Neural cell (in vitro differentiated cells): ENCODE measurements around the gene PODNL1.

Source experiments
- TF ChIP-seq, protein P1 (sequence below): fragments of 450-650 bp; IDR thresholded peaks from 2 replicates; pipeline ENCODE4 v1.5.1; 2014; ENCODE audit warnings: antibody characterized with exemption, mild to moderate bottlenecking, moderate library complexity; ENCODE audit not compliant: poor library complexity, severe bottlenecking
- TF ChIP-seq, protein P2 (sequence below): IDR thresholded peaks from 2 replicates; pipeline ENCODE4 v1.6.1; 2012; ENCODE audit warnings: borderline replicate concordance

DNA sequence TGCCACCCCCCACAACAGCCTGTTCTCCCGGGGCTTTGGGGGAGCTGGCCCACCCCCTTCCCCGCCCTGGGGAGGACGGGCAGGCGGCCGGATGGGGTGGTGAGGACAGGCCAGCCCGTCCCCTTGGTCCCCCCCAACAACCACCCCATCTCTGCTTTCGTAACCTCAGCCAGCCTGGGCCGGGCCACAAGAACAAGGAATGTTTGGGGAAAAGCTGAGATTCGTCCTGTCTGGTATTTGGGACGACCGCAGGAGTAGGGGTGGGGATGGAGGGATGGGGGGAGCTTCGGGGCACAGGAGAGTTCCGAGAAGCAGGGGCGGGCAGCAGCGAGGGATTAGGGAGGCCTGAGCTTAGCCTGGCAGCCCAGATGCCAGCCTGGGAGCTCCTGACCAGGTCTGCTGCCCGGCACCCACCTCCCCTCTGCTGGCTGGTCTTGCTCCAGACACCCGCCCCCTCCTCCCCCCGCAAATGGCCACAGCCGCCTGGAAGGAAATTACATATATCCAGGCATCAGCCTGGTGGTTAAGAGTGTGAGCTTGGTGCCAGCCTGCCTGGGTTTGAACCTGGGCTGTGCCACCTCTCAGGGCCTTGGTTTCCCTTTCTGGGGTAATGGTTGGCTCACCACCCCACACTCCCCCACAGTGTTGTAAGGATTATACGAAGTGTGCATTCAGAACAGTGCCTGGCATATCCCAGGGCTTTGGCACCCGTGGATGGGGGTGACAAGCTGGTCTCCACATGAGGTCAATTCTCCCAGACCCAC is at the start of gene PODNL1:
- TF ChIP-seq, protein P1, sequence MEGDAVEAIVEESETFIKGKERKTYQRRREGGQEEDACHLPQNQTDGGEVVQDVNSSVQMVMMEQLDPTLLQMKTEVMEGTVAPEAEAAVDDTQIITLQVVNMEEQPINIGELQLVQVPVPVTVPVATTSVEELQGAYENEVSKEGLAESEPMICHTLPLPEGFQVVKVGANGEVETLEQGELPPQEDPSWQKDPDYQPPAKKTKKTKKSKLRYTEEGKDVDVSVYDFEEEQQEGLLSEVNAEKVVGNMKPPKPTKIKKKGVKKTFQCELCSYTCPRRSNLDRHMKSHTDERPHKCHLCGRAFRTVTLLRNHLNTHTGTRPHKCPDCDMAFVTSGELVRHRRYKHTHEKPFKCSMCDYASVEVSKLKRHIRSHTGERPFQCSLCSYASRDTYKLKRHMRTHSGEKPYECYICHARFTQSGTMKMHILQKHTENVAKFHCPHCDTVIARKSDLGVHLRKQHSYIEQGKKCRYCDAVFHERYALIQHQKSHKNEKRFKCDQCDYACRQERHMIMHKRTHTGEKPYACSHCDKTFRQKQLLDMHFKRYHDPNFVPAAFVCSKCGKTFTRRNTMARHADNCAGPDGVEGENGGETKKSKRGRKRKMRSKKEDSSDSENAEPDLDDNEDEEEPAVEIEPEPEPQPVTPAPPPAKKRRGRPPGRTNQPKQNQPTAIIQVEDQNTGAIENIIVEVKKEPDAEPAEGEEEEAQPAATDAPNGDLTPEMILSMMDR = no peak
- TF ChIP-seq, protein P2, sequence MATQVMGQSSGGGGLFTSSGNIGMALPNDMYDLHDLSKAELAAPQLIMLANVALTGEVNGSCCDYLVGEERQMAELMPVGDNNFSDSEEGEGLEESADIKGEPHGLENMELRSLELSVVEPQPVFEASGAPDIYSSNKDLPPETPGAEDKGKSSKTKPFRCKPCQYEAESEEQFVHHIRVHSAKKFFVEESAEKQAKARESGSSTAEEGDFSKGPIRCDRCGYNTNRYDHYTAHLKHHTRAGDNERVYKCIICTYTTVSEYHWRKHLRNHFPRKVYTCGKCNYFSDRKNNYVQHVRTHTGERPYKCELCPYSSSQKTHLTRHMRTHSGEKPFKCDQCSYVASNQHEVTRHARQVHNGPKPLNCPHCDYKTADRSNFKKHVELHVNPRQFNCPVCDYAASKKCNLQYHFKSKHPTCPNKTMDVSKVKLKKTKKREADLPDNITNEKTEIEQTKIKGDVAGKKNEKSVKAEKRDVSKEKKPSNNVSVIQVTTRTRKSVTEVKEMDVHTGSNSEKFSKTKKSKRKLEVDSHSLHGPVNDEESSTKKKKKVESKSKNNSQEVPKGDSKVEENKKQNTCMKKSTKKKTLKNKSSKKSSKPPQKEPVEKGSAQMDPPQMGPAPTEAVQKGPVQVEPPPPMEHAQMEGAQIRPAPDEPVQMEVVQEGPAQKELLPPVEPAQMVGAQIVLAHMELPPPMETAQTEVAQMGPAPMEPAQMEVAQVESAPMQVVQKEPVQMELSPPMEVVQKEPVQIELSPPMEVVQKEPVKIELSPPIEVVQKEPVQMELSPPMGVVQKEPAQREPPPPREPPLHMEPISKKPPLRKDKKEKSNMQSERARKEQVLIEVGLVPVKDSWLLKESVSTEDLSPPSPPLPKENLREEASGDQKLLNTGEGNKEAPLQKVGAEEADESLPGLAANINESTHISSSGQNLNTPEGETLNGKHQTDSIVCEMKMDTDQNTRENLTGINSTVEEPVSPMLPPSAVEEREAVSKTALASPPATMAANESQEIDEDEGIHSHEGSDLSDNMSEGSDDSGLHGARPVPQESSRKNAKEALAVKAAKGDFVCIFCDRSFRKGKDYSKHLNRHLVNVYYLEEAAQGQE = no peak
